ENCODE data around the gene HECTD1.
A peak's percentile ranks its signal among the peaks of the same experiment; 100 is the strongest.

HECTD1 gene

GRCh38 chr14:31230573-31230958, 23.0 kb upstream of the HECTD1 start:
- no peak for TF ChIP-seq CREB1 (IDR thresholded peaks at IDR 0.05; ENCODE audit: low read depth)
- TF ChIP-seq TEAD4 (IDR thresholded peaks at IDR 0.05), result no peak
- no peak for TF ChIP-seq USF1 (IDR thresholded peaks at IDR 0.05)
- TF ChIP-seq ZBTB7A (IDR thresholded peaks at IDR 0.05; ENCODE audit: low read depth), result no peak
- TF ChIP-seq CEBPB (IDR thresholded peaks at IDR 0.05), result no peak
- TF ChIP-seq TAF1 (IDR thresholded peaks at IDR 0.05; ENCODE audit: low read depth), result no peak
- TF ChIP-seq MAX (IDR thresholded peaks at IDR 0.05), result no peak
- TF ChIP-seq REST (IDR thresholded peaks at IDR 0.05; ENCODE audit: low read depth), result no peak
- no peak for TF ChIP-seq YY1 (IDR thresholded peaks at IDR 0.05; ENCODE audit: low read depth)
- TF ChIP-seq TCF12 (IDR thresholded peaks at IDR 0.05; ENCODE audit: low read depth), result no peak
- no peak for TF ChIP-seq RAD21 (IDR thresholded peaks at IDR 0.05; ENCODE audit: low read depth)
- TF ChIP-seq FOXM1 (IDR thresholded peaks at IDR 0.05; ENCODE audit: borderline replicate concordance, low read depth), result no peak
- no peak for TF ChIP-seq NFIC (IDR thresholded peaks at IDR 0.05)
- no peak for TF ChIP-seq EGR1 (IDR thresholded peaks at IDR 0.05)

- TF ChIP-seq CEBPB (IDR thresholded peaks at IDR 0.05) (peak; percentile 97), TEAD4 (IDR thresholded peaks at IDR 0.05) (no peak)
These were observed 22.3 kb upstream of the HECTD1 start for GRCh38 chr14:31229638-31230572.

GRCh38 chr14:31229009-31229408, 21.4 kb upstream of the HECTD1 start:
- TF ChIP-seq RAD21 (IDR thresholded peaks at IDR 0.05; ENCODE audit: low read depth), result no peak
- TF ChIP-seq TEAD4 (IDR thresholded peaks at IDR 0.05), result no peak
- no peak for TF ChIP-seq MAX (IDR thresholded peaks at IDR 0.05)
- no peak for TF ChIP-seq YY1 (IDR thresholded peaks at IDR 0.05; ENCODE audit: low read depth)
- TF ChIP-seq TCF12 (IDR thresholded peaks at IDR 0.05; ENCODE audit: low read depth), result no peak
- no peak for TF ChIP-seq EP300 (IDR thresholded peaks at IDR 0.05; ENCODE audit: borderline replicate concordance)
- no peak for TF ChIP-seq EGR1 (IDR thresholded peaks at IDR 0.05)
- no peak for TF ChIP-seq CEBPB (IDR thresholded peaks at IDR 0.05)

- TF ChIP-seq USF1 (IDR thresholded peaks at IDR 0.05), result no peak
- TF ChIP-seq TAF1 (IDR thresholded peaks at IDR 0.05; ENCODE audit: low read depth), result no peak
- no peak for TF ChIP-seq CEBPB (IDR thresholded peaks at IDR 0.05)
- TF ChIP-seq RAD21 (IDR thresholded peaks at IDR 0.05; ENCODE audit: low read depth), result no peak
- TF ChIP-seq REST (IDR thresholded peaks at IDR 0.05; ENCODE audit: low read depth), result no peak
- TF ChIP-seq EGR1 (IDR thresholded peaks at IDR 0.05), result no peak
- no peak for TF ChIP-seq YY1 (IDR thresholded peaks at IDR 0.05; ENCODE audit: low read depth)
- TF ChIP-seq MAX (IDR thresholded peaks at IDR 0.05), result no peak
- TF ChIP-seq NFIC (IDR thresholded peaks at IDR 0.05), result no peak
- TF ChIP-seq TCF12 (IDR thresholded peaks at IDR 0.05; ENCODE audit: low read depth), result no peak
- TF ChIP-seq ZBTB7A (IDR thresholded peaks at IDR 0.05; ENCODE audit: low read depth), result no peak
- no peak for TF ChIP-seq FOXM1 (IDR thresholded peaks at IDR 0.05; ENCODE audit: borderline replicate concordance, low read depth)
- no peak for TF ChIP-seq EP300 (IDR thresholded peaks at IDR 0.05; ENCODE audit: borderline replicate concordance)
- no peak for TF ChIP-seq TEAD4 (IDR thresholded peaks at IDR 0.05)
- TF ChIP-seq CREB1 (IDR thresholded peaks at IDR 0.05; ENCODE audit: low read depth), result no peak
These were observed 20.9 kb upstream of the HECTD1 start for GRCh38 chr14:31228533-31228932.

- TF ChIP-seq MAX (IDR thresholded peaks at IDR 0.05) (no peak), CEBPB (IDR thresholded peaks at IDR 0.05) (no peak), TEAD4 (IDR thresholded peaks at IDR 0.05) (no peak), CREB1 (IDR thresholded peaks at IDR 0.05; ENCODE audit: low read depth) (no peak), EP300 (IDR thresholded peaks at IDR 0.05; ENCODE audit: borderline replicate concordance) (no peak)
These were observed 17.2 kb upstream of the HECTD1 start for GRCh38 chr14:31224808-31225207.
